Activated T-helper 17 cell treated with anti-CD3 and anti-CD28 coated beads, Interleukin-2, amount 50 U/mL, for 72 hours (primary cell): ENCODE results near the gene COPS4. TPM values are rescaled to one million over a fixed set of nuclear protein-coding genes. Genes with fewer than 3 reads are reported as not detected.
A peak's percentile ranks its signal among the peaks of the same experiment; 100 is the strongest.
"Not testable (repeated sequence)": the region's sequence is repeated elsewhere in the genome, so short reads cannot be mapped to it uniquely, and the experiment has no call there.

Source experiments
- ATAC-seq: fragments of 150-1000 bp; cut with Tn5 transposase; replicated peaks from 2 replicates; pipeline ENCODE4 v1.10.0; 2021; ENCODE audit warnings: mild to moderate bottlenecking, moderate library complexity
- H3K27ac Mint-ChIP-seq: one replicate; pipeline ENCODE4 v1.8.0; 2022; ENCODE audit warnings: mixed read lengths
- H3K27me3 Mint-ChIP-seq: one replicate; pipeline ENCODE4 v1.8.0; 2022; ENCODE audit warnings: mixed read lengths
- H3K36me3 Mint-ChIP-seq: one replicate; pipeline ENCODE4 v1.8.0; 2022; ENCODE audit warnings: low read depth, mild to moderate bottlenecking, mixed read lengths
- H3K4me1 Mint-ChIP-seq: one replicate; pipeline ENCODE4 v1.8.0; 2022; ENCODE audit warnings: mixed read lengths
- H3K4me3 Mint-ChIP-seq: one replicate; pipeline ENCODE4 v1.8.0; 2022; ENCODE audit warnings: mild to moderate bottlenecking, mixed read lengths
- H3K9me3 Mint-ChIP-seq: one replicate; pipeline ENCODE4 v1.8.0; 2022; ENCODE audit warnings: mixed read lengths
- total RNA-seq, 2 donors: library from RNA; stranded (reverse); gene quantifications; one replicate each; pipeline ENCODE4 v1.2.3, GENCODE V29; 2022

COPS4 gene
- total RNA-seq, result 10 to 100 TPM; 18.6 to 24.4 TPM

DNA sequence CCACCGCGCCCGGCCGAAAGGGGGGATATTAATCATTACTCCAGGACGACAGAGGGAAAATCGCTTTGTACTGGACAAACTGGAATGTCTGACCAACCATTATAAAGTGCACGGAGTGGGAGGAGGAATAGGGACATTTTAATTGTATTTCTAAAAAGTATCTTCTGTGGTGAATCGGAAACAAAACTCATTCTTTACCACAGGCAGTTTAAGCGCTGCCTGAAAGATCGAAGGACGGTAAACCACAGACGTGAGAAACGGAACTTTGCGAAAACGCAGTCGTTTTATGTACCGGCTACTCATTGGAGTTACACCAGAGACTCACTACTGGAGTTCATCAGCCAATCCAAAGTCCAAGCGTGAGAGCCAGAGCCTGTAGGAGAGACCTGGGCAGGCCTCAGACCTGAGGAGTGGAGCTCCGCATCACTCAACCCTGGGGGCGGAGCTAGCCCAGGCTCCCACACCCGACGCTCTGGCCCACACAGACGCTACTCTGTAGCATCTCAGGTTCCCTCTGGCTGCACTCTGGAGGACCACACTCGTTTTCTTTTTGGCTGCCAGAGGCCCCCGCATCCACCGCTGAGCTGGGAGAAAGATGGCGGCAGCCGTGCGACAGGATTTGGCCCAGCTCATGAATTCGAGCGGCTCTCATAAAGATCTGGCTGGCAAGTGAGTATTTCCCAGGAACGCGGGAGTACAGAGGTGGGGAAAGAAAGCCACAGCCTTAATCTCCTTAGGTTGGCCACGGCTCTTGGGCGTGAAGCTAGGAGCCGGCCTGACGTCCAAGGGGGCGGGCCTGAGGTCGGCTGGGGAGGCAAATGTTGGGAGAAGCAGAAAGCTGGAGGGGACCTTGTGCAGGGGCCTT, at the start of gene COPS4:
Gene COPS4 (plus strand): TSS at position 554 of the 865 bp plus-strand sequence. CDS start 42 bp downstream, at position 596.
- no peaks in the 10 kb centered on the region for H3K9me3 Mint-ChIP-seq
- H3K4me3 Mint-ChIP-seq, result peak within 1 kb of the TSS; percentile 93
- H3K27ac Mint-ChIP-seq, result peak within 1 kb of the TSS; percentile 91
- no peaks in the 10 kb centered on the region for H3K27me3 Mint-ChIP-seq
- ATAC-seq, result peak; percentile 97
- H3K36me3 Mint-ChIP-seq, result peaks cover 9% of the 10 kb centered on the region
- peaks cover 14% of the 10 kb centered on the region for H3K4me1 Mint-ChIP-seq

DNA sequence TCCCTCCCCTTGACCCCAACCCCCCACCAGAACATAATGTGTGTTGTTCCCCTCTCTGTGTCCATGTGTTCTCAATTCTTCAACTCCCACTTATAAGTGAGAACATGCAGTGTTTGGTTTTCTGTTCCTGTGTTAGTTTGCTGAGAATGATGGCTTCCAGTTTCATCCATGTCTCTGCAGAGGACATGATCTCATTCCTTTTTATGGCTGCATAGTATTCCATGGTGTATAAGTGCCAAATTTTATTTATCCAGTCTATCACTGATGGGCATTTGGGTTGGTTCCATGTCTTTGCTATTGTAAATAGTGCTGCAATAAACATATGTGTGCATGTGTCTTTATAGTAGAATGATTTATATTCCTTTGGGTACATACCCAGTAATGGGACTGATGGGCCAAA, 47.5 kb upstream of the COPS4 start:
- H3K4me3 Mint-ChIP-seq, ATAC-seq, H3K27ac Mint-ChIP-seq, H3K27me3 Mint-ChIP-seq, H3K9me3 Mint-ChIP-seq: not testable (repeated sequence)
- Mint-ChIP-seq H3K4me1 (peaks cover 22% of the 10 kb centered on the region), H3K36me3 (peaks cover 12% of the 10 kb centered on the region)

DNA sequence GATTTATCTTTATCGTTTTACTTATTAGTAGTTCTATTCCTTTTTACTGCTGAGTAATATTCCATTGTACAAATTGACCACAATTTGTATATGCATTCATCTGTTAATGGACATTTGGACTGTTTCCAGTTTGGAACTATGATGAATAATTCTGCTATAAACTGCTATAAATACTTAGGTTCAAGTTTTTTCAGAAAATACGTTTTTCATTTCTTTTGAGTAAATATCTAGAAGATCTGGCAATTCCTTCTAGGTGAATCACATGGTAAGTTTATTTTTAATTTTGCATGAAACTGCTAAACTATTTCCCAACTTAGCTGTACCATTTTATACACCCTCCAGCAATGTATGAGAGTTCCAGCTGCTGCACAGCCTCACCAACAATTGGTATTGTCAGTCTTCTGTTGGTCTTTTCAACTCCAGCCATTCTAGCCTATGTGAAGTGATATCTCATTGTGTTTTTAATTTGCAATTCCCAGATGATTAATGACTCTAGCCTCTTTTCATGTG, 46.6 kb upstream of the COPS4 start:
- H3K27me3 Mint-ChIP-seq, result no peaks in the 10 kb centered on the region
- no peak overlapping the region for H3K4me3 Mint-ChIP-seq
- no peak for ATAC-seq
- H3K27ac Mint-ChIP-seq, result no peak overlapping the region
- peaks cover 12% of the 10 kb centered on the region for H3K36me3 Mint-ChIP-seq
- H3K4me1 Mint-ChIP-seq, result peaks cover 22% of the 10 kb centered on the region
- H3K9me3 Mint-ChIP-seq, result no peaks in the 10 kb centered on the region

DNA sequence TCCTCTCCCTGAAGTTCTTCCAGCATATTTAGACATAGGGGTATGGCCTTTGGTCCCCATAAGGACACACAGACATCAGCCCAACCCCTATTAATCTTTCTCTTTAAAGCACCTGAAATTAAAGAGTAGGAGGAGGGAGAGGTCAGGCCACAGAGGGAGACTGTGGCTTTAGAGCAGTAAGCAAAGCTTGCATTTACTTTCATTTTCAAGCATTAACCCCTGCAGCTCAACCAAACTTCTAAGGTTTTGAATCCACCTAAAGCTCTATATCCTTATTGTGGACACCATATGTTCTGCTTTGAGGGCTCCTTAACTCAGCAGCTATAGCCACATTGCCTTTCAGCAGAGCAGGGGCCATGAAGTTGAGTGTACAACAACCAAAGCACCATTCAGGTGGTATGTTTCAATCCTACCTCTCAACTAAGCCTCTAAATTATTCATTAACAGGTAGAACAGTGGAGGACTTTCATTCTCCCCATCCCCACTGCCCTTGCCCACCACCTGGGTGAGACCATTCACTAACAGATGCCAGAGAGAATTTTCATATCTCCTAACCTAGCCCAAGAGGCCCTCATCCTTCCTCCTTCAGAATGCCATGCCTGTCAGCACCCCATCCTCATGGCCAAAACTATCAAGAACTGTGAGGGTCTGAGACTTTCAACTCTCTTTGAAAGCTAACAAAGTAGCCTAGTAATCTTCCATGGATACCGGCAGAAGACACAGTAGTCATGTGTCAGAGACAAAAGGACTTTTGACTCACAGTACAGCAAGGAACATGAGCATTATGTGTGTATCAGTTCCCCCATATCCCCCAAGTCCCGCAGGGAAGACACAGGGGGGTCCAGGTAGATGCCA, 45.2 kb upstream of the COPS4 start:
- H3K4me3 Mint-ChIP-seq, result peak overlapping the region; percentile 46
- H3K27ac Mint-ChIP-seq, result peak overlapping the region; percentile 35

GRCh38 chr4:82994834-82995233, 40.1 kb upstream of the COPS4 start:
- no peak overlapping the region for H3K27ac Mint-ChIP-seq
- H3K4me3 Mint-ChIP-seq, result no peak overlapping the region
- no peak for ATAC-seq
- H3K4me1 Mint-ChIP-seq, result peaks cover 9% of the 10 kb centered on the region
- peaks cover 12% of the 10 kb centered on the region for H3K36me3 Mint-ChIP-seq
- H3K9me3 Mint-ChIP-seq, result no peaks in the 10 kb centered on the region
- H3K27me3 Mint-ChIP-seq, result no peaks in the 10 kb centered on the region

More for the DNA sequence above, 45.2 kb upstream of the COPS4 start:
- H3K27me3 Mint-ChIP-seq, result no peaks in the 10 kb centered on the region
- H3K4me1 Mint-ChIP-seq, result peaks cover 15% of the 10 kb centered on the region
- H3K9me3 Mint-ChIP-seq, result no peaks in the 10 kb centered on the region
- peaks cover 3% of the 10 kb centered on the region for H3K36me3 Mint-ChIP-seq
- peak; percentile 64 for ATAC-seq

DNA sequence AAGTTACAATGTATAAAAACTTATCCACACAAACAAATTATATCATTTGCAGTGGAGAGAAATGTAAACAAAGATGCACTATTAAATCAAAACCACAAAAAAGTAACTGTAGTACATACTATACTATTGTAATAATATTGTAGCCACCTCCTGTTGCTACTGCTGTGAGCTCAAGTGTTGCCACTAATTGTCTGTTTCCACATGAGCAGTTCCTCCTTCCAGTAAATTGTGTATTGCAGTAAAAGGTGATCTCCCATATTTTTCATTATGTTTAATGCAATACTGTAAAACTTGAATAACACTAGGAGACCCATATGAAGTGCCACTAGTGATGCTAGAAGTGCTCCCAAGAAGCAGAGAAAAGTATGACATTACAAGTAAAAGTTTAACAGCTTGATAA, 36.1 kb upstream of the COPS4 start:
- H3K4me3 Mint-ChIP-seq, result no peak overlapping the region
- ATAC-seq, result no peak
- no peaks in the 10 kb centered on the region for H3K27me3 Mint-ChIP-seq

DNA sequence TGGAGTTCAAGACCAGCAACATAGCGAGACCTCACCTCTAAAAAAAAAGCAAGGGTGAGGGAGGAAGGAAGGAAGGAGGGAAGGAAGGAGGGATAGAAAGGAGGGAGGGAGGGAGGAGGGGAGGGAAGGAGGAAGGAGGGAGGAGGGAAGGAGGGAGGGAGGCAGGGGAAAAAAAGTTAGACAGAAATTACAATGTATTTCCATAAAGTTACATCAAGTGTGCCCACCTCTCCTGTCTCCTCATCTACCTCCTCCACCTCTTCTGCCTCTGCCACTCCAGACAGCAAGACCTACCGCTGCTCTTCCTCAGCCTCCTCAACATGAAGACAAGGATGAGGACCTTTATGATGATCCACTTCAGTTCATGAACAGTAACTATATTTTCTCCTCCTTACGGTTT, 32.7 kb upstream of the COPS4 start:
- H3K27me3 Mint-ChIP-seq, result no peaks in the 10 kb centered on the region
- no peak overlapping the region for H3K27ac Mint-ChIP-seq
- ATAC-seq, result no peak
- H3K9me3 Mint-ChIP-seq, result no peaks in the 10 kb centered on the region
- H3K4me3 Mint-ChIP-seq, result no peak overlapping the region
- peaks cover 16% of the 10 kb centered on the region for H3K36me3 Mint-ChIP-seq
- peaks cover 1% of the 10 kb centered on the region for H3K4me1 Mint-ChIP-seq

More for the DNA sequence above, 36.1 kb upstream of the COPS4 start:
- H3K27ac Mint-ChIP-seq, result no peak overlapping the region
- H3K36me3 Mint-ChIP-seq, result peaks cover 16% of the 10 kb centered on the region
- H3K9me3 Mint-ChIP-seq, result no peaks in the 10 kb centered on the region
- H3K4me1 Mint-ChIP-seq, result peaks cover 4% of the 10 kb centered on the region

GRCh38 chr4:83003044-83003791, 31.8 kb upstream of the COPS4 start:
- H3K27ac Mint-ChIP-seq, ATAC-seq: not testable (repeated sequence)

GRCh38 chr4:83009529-83009928, 25.5 kb upstream of the COPS4 start:
- H3K9me3 Mint-ChIP-seq, result no peaks in the 10 kb centered on the region
- H3K27me3 Mint-ChIP-seq, result no peaks in the 10 kb centered on the region
- H3K27ac Mint-ChIP-seq, result peak overlapping the region; percentile 94
- no peak for ATAC-seq
- peaks cover 29% of the 10 kb centered on the region for H3K4me1 Mint-ChIP-seq
- H3K4me3 Mint-ChIP-seq, result peak overlapping the region; percentile 94
- no peaks in the 10 kb centered on the region for H3K36me3 Mint-ChIP-seq

More at GRCh38 chr4:83003044-83003791, 31.8 kb upstream of the COPS4 start:
- not testable (repeated sequence) for H3K4me3 Mint-ChIP-seq, H3K9me3 Mint-ChIP-seq, H3K27me3 Mint-ChIP-seq, H3K4me1 Mint-ChIP-seq
- peaks cover 15% of the 10 kb centered on the region for H3K36me3 Mint-ChIP-seq

- Mint-ChIP-seq H3K36me3 (no peaks in the 10 kb centered on the region), H3K27me3 (no peaks in the 10 kb centered on the region), H3K4me1 (peaks cover 29% of the 10 kb centered on the region), H3K27ac (peak overlapping the region; percentile 94), H3K4me3 (peak overlapping the region; percentile 94), H3K9me3 (no peaks in the 10 kb centered on the region)
- ATAC-seq, result peak; percentile 1
These were observed 24.9 kb upstream of the COPS4 start for GRCh38 chr4:83010111-83010521.

DNA sequence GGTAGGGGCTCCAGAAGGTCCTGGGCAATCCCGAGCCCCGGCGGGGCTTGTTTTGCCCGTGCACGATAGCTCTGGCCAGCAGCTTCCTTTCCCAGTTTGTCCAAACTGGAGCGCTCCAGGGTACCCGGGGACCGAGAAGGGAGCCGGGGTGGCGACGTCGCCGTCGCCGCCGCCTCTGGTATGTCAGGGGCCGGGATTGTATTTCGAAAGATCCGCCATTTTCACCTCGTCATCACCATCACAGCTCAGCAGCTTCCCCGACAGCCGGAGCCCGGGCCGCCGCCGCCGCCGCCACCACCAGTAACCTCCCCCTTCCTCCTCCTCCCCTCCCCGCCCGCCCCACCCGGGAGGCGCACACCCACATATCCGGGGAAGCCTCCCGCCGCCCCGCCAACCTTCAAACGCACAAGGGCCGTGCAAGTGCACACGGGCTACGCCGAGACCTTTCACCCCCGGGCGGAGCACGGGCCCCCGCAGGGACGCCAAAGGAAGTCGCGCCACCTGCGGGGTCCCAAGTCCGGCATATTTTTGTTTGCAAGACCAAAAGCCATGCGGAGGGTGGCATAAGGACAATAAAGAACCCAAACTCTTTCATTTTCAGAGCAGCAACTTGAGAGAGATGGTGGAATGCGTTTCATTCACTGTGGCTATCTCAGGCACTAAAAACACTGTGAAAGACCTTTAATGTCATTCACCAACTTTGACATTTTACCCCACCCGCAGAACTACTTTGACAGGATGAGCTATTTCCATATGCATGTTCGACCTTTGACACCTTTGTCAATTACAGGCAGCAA, 24.3 kb upstream of the COPS4 start, which contains the start of gene LIN54:
Gene LIN54 (minus strand): TSS at position 302 of the 797 bp plus-strand sequence. CDS start 25,979 bp downstream, outside the sequence.
- Mint-ChIP-seq H3K4me1 (peaks cover 29% of the 10 kb centered on the region), H3K27ac (peak within 1 kb of the TSS; percentile 94), H3K9me3 (no peaks in the 10 kb centered on the region), H3K27me3 (no peaks in the 10 kb centered on the region), H3K36me3 (no peaks in the 10 kb centered on the region), H3K4me3 (peak within 1 kb of the TSS; percentile 94)
- peak; percentile 59 for ATAC-seq

DNA sequence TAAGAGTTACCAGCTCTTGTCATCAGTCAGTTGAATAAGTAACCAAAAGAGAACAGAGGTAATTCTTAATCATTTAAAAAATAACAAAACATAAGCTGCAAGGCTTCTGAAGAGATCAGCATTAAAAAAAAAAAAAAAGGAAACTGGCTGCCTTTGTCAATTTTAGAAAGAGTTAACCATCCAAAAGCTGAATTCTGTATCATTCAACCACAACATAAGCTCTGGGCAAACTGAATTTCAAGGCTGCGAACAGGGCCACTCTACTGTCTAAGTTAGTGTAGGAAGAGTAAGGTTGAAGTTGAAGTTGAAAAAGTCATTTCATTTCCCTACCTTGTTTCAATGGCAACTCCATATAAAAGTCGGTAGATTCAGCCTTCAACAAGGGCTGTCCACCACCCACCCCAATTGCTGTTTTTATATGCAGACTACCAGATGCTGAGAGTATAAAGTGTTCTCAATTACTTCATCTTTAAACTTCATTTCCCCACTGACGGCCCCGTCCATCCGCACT, 23.2 kb upstream of the COPS4 start:
- Mint-ChIP-seq H3K27ac (peak overlapping the region; percentile 94), H3K4me1 (peaks cover 29% of the 10 kb centered on the region), H3K36me3 (no peaks in the 10 kb centered on the region), H3K4me3 (peak overlapping the region; percentile 94), H3K9me3 (no peaks in the 10 kb centered on the region), H3K27me3 (no peaks in the 10 kb centered on the region)
- no peak for ATAC-seq

- Mint-ChIP-seq H3K4me3 (peak overlapping the region; percentile 94), H3K9me3 (no peaks in the 10 kb centered on the region), H3K4me1 (peaks cover 29% of the 10 kb centered on the region), H3K27ac (peak overlapping the region; percentile 94), H3K27me3 (no peaks in the 10 kb centered on the region), H3K36me3 (no peaks in the 10 kb centered on the region)
- peak; percentile 8 for ATAC-seq
These were observed 22.7 kb upstream of the COPS4 start for GRCh38 chr4:83012200-83012686.
